Gastrocnemius medialis (tissue), 4 donors: ENCODE results near the gene CCDC33.

Experiments
- CTCF ChIP-seq, 5 experiments: fragments of 450-650 bp in 3 of 5; fragments of 200-600 bp in 2 of 5; sonication (generic) in 2 of 5; IDR thresholded peaks in 4 of 5; conservative IDR thresholded peaks in 1 of 5; 1 replicate in 4 of 5; 2 replicates in 1 of 5; pipeline ENCODE4 v1.5.1; 2016 to 2019; ENCODE audit warnings: antibody characterized with exemption in 5 of 5, mild to moderate bottlenecking in 3 of 5, moderate library complexity in 3 of 5
- POLR2A ChIP-seq, 2 donors: fragments of 450-650 bp; IDR thresholded peaks; one replicate each; pipeline ENCODE4 v1.6.1; 2017; ENCODE audit warnings: antibody characterized with exemption in 2 of 2, mild to moderate bottlenecking in 2 of 2, moderate library complexity in 2 of 2

GRCh38 chr15:74293021-74293810 lies 57.1 kb downstream of the CCDC33 start:
- no peak for TF ChIP-seq CTCF (IDR thresholded peaks at IDR 0.05 in 4 of 5, conservative IDR thresholded peaks at IDR 0.05 in 1 of 5)
- no peak for TF ChIP-seq POLR2A (IDR thresholded peaks at IDR 0.05)
